OCI-LY1 (cell line): Measurements from ENCODE around the gene SPATA32.

Experiments used
- H2AFZ ChIP-seq: fragments of 200-600 bp; sonication (generic), shearing (Covaris generic); 2 replicates; pipeline ENCODE4 v1.6.0; 2014; ENCODE audit warnings: antibody characterized with exemption, mild to moderate bottlenecking, low read length
- H3F3A ChIP-seq: fragments of 200-600 bp; sonication (generic), shearing (Covaris generic); 2 replicates; pipeline ENCODE4 v1.6.0; 2014; ENCODE audit warnings: mild to moderate bottlenecking, antibody characterized with exemption, low read length, moderate library complexity; ENCODE audit not compliant: insufficient read depth
- H3K27ac ChIP-seq: fragments of 200-600 bp; sonication (generic); 2 replicates; pipeline ENCODE4 v1.5.1; 2014; ENCODE audit warnings: low read length, mixed run types, mild to moderate bottlenecking, low read depth; ENCODE audit not compliant: poor library complexity, severe bottlenecking
- H3K27me3 ChIP-seq: fragments of 200-600 bp; sonication (generic); 2 replicates; pipeline ENCODE4 v1.6.0; 2014; ENCODE audit warnings: antibody characterized with exemption, mild to moderate bottlenecking, low read length, moderate library complexity; ENCODE audit not compliant: insufficient read depth
- H3K36me3 ChIP-seq: fragments of 200-600 bp; sonication (generic); 2 replicates; pipeline ENCODE4 v1.6.1; 2014; ENCODE audit warnings: mild to moderate bottlenecking, antibody characterized with exemption, low read length, moderate library complexity, mixed read lengths; ENCODE audit not compliant: insufficient read depth
- H3K4me1 ChIP-seq: fragments of 200-600 bp; sonication (generic); 2 replicates; pipeline ENCODE4 v1.5.1; 2014; ENCODE audit warnings: mild to moderate bottlenecking, low read length, moderate library complexity; ENCODE audit not compliant: insufficient read depth, severe bottlenecking
- H3K4me2 ChIP-seq: fragments of 200-600 bp; sonication (generic), shearing (Covaris generic); 2 replicates; pipeline ENCODE4 v1.6.1; 2014; ENCODE audit warnings: low read length
- H3K4me3 ChIP-seq: fragments of 200-600 bp; sonication (generic); 2 replicates; pipeline ENCODE4 v1.5.1; 2014; ENCODE audit warnings: low read length, low read depth, mild to moderate bottlenecking, mixed read lengths; ENCODE audit not compliant: poor library complexity, severe bottlenecking
- H3K79me2 ChIP-seq: fragments of 200-600 bp; shearing (Covaris generic); 2 replicates; pipeline ENCODE4 v1.6.1; 2016; ENCODE audit warnings: mixed run types, low read length, mixed read lengths; ENCODE audit not compliant: insufficient read depth
- H3K9ac ChIP-seq: fragments of 200-600 bp; sonication (generic), shearing (Covaris generic); 2 replicates; pipeline ENCODE4 v1.6.1; 2014; ENCODE audit warnings: mild to moderate bottlenecking, low read length, mixed read lengths
- H3K9me2 ChIP-seq: fragments of 200-600 bp; sonication (generic), shearing (Covaris generic); 2 replicates; pipeline ENCODE4 v1.6.1; 2014; ENCODE audit warnings: low read depth, mild to moderate bottlenecking, low read length, mixed read lengths
- H3K9me3 ChIP-seq: fragments of 200-600 bp; shearing (Covaris generic); 2 replicates; pipeline ENCODE4 v1.6.1; 2014; ENCODE audit warnings: low read length, mixed read lengths
- H4K20me1 ChIP-seq: fragments of 200-600 bp; sonication (generic), shearing (Covaris generic); 2 replicates; pipeline ENCODE4 v1.6.0; 2016; ENCODE audit warnings: mild to moderate bottlenecking, low read length; ENCODE audit not compliant: insufficient read depth
- CTCF ChIP-seq: fragments of 200-600 bp; sonication (generic), shearing (Covaris generic); IDR thresholded peaks from 2 replicates; pipeline ENCODE4 v1.5.1; 2017; ENCODE audit warnings: mild to moderate bottlenecking, antibody characterized with exemption, low read length, moderate library complexity, mixed read lengths
- EZH2 ChIP-seq: fragments of 200-600 bp; sonication (generic), shearing (Covaris generic); IDR thresholded peaks from 2 replicates; pipeline ENCODE4 v1.8.0; 2017; ENCODE audit warnings: borderline replicate concordance, mixed run types, mild to moderate bottlenecking, antibody characterized with exemption, low read length, moderate library complexity, mixed read lengths

SPATA32 gene

GRCh38 chr17:45300060-45300751 lies 38.3 kb upstream of the SPATA32 start:
- no peaks in the 10 kb centered on the region for H3F3A ChIP-seq
- H3K36me3 ChIP-seq, result no peaks in the 10 kb centered on the region
- no peak overlapping the region for H2AFZ ChIP-seq
- no peak overlapping the region for H3K27ac ChIP-seq
- no peak overlapping the region for H3K4me3 ChIP-seq
- H3K79me2 ChIP-seq, result no peaks in the 10 kb centered on the region
- H3K9me3 ChIP-seq, result no peaks in the 10 kb centered on the region
- no peak overlapping the region for H3K9ac ChIP-seq
- no peaks in the 10 kb centered on the region for H3K27me3 ChIP-seq
- peaks cover 55% of the 10 kb centered on the region for H3K4me1 ChIP-seq
- no peak overlapping the region for H3K4me2 ChIP-seq
- no peak for TF ChIP-seq CTCF
- TF ChIP-seq EZH2, result no peak
- H4K20me1 ChIP-seq, result no peaks in the 10 kb centered on the region
- no peaks in the 10 kb centered on the region for H3K9me2 ChIP-seq

- H3K79me2 ChIP-seq, result no peaks in the 10 kb centered on the region
These were observed 37.5 kb upstream of the SPATA32 start for GRCh38 chr17:45299361-45299760.

GRCh38 chr17:45298546-45299285 lies 36.8 kb upstream of the SPATA32 start:
- no peak for TF ChIP-seq EZH2
- TF ChIP-seq CTCF, result no peak
- no peaks in the 10 kb centered on the region for H3K27me3 ChIP-seq
- H3K36me3 ChIP-seq, result no peaks in the 10 kb centered on the region
- no peaks in the 10 kb centered on the region for H3F3A ChIP-seq
- H4K20me1 ChIP-seq, result no peaks in the 10 kb centered on the region
- H3K4me3 ChIP-seq, result no peak overlapping the region
- H2AFZ ChIP-seq, result no peak overlapping the region
- H3K27ac ChIP-seq, result peak overlapping the region; percentile 45
- peaks cover 55% of the 10 kb centered on the region for H3K4me1 ChIP-seq
- no peaks in the 10 kb centered on the region for H3K9me3 ChIP-seq
- H3K9me2 ChIP-seq, result no peaks in the 10 kb centered on the region
- H3K9ac ChIP-seq, result no peak overlapping the region
- no peak overlapping the region for H3K4me2 ChIP-seq
- no peaks in the 10 kb centered on the region for H3K79me2 ChIP-seq

More at GRCh38 chr17:45299361-45299760, 37.5 kb upstream of the SPATA32 start:
- peaks cover 55% of the 10 kb centered on the region for H3K4me1 ChIP-seq
- no peaks in the 10 kb centered on the region for H4K20me1 ChIP-seq
- H3K4me3 ChIP-seq, result no peak overlapping the region
- no peak overlapping the region for H3K4me2 ChIP-seq
- H2AFZ ChIP-seq, result no peak overlapping the region
- H3K9ac ChIP-seq, result no peak overlapping the region
- H3F3A ChIP-seq, result no peaks in the 10 kb centered on the region
- no peak for TF ChIP-seq CTCF
- TF ChIP-seq EZH2, result no peak
- peak overlapping the region; percentile 45 for H3K27ac ChIP-seq
- H3K36me3 ChIP-seq, result no peaks in the 10 kb centered on the region
- no peaks in the 10 kb centered on the region for H3K9me2 ChIP-seq
- H3K27me3 ChIP-seq, result no peaks in the 10 kb centered on the region
- H3K9me3 ChIP-seq, result no peaks in the 10 kb centered on the region
